H9 (cell line): ENCODE data around the gene CHRNG. TPM values are rescaled to one million over a fixed set of nuclear protein-coding genes. Genes with fewer than 3 reads are reported as not detected.

Experiments
- DNase-seq: peaks from one replicate; pipeline ENCODE4 v3.0.0-alpha.2; 2017
- H2AFZ ChIP-seq: one replicate; pipeline ENCODE4 v1.6.1; 2013; ENCODE audit warnings: mild to moderate bottlenecking, low read length, control low read depth, moderate library complexity
- H2AK5ac ChIP-seq: 2 replicates; pipeline ENCODE4 v1.6.1; 2013; ENCODE audit warnings: low read length, control low read depth, mixed read lengths; ENCODE audit not compliant: insufficient read length
- H2BK120ac ChIP-seq: one replicate; pipeline ENCODE4 v1.6.1; 2013; ENCODE audit warnings: low read depth, mild to moderate bottlenecking, low read length, control low read depth, inconsistent platforms; ENCODE audit not compliant: poor library complexity, severe bottlenecking
- H2BK12ac ChIP-seq: 2 replicates; pipeline ENCODE4 v1.6.1; 2013; ENCODE audit warnings: low read length, control low read depth, mixed read lengths, low read depth; ENCODE audit not compliant: insufficient read length
- H2BK15ac ChIP-seq: 2 replicates; pipeline ENCODE4 v1.6.1; 2013; ENCODE audit warnings: low read depth, low read length, control low read depth
- H2BK20ac ChIP-seq: one replicate; pipeline ENCODE4 v1.6.1; 2013; ENCODE audit warnings: low read depth, mild to moderate bottlenecking, low read length, control low read depth, inconsistent platforms; ENCODE audit not compliant: poor library complexity, severe bottlenecking
- H2BK5ac ChIP-seq: 2 replicates; pipeline ENCODE4 v1.6.1; 2013; ENCODE audit warnings: low read length, control low read depth, mixed read lengths; ENCODE audit not compliant: insufficient read length
- H3K14ac ChIP-seq: 2 replicates; pipeline ENCODE4 v1.6.1; 2013; ENCODE audit warnings: low read length, control low read depth; ENCODE audit not compliant: insufficient read depth
- H3K18ac ChIP-seq: 2 replicates; pipeline ENCODE4 v1.6.1; 2013; ENCODE audit warnings: low read depth, mild to moderate bottlenecking, mixed read lengths, low read length, control low read depth; ENCODE audit not compliant: insufficient read length
- H3K23ac ChIP-seq: 2 replicates; pipeline ENCODE4 v1.6.1; 2013; ENCODE audit warnings: low read length, control low read depth, mixed read lengths, low read depth; ENCODE audit not compliant: insufficient read length
- H3K23me2 ChIP-seq: 2 replicates; pipeline ENCODE4 v1.6.1; 2013; ENCODE audit warnings: low read depth, mild to moderate bottlenecking, mixed read lengths, low read length, control low read depth; ENCODE audit not compliant: insufficient read length, poor library complexity, severe bottlenecking
- H3K27ac ChIP-seq: 2 replicates; pipeline ENCODE4 v1.5.1; 2013; ENCODE audit warnings: low read length, control low read depth, mixed read lengths, low read depth; ENCODE audit not compliant: insufficient read length
- H3K27me3 ChIP-seq: 2 replicates; pipeline ENCODE4 v1.6.1; 2013; ENCODE audit warnings: low read length, control low read depth, inconsistent platforms; ENCODE audit not compliant: insufficient read depth
- H3K4ac ChIP-seq: 2 replicates; pipeline ENCODE4 v1.6.1; 2013; ENCODE audit warnings: low read depth, mild to moderate bottlenecking, control low read depth, inconsistent platforms, low read length, moderate library complexity
- H3K4me1 ChIP-seq: 2 replicates; pipeline ENCODE4 v1.6.1; 2013; ENCODE audit warnings: low read length, control low read depth, inconsistent platforms; ENCODE audit not compliant: insufficient read depth
- H3K4me2 ChIP-seq: 2 replicates; pipeline ENCODE4 v1.6.1; 2013; ENCODE audit warnings: low read length, control low read depth, mixed read lengths; ENCODE audit not compliant: insufficient read length, insufficient read depth
- H3K56ac ChIP-seq: 2 replicates; pipeline ENCODE4 v1.6.1; 2013; ENCODE audit warnings: low read depth, mild to moderate bottlenecking, mixed read lengths, low read length, control low read depth; ENCODE audit not compliant: insufficient read length
- H3K79me1 ChIP-seq: 2 replicates; pipeline ENCODE4 v1.6.1; 2013; ENCODE audit warnings: low read depth, mild to moderate bottlenecking, moderate library complexity, low read length, control low read depth, inconsistent platforms; ENCODE audit not compliant: insufficient read depth, poor library complexity, severe bottlenecking
- H3K79me2 ChIP-seq: 2 replicates; pipeline ENCODE4 v1.6.1; 2013; ENCODE audit warnings: low read length, control low read depth, inconsistent platforms; ENCODE audit not compliant: insufficient read depth
- H3K9ac ChIP-seq: 2 replicates; pipeline ENCODE4 v1.6.1; 2013; ENCODE audit warnings: low read length, control low read depth, mixed read lengths; ENCODE audit not compliant: insufficient read length; ENCODE audit errors: extremely low read depth
- H3K9me3 ChIP-seq: one replicate; pipeline ENCODE4 v1.6.1; 2013; ENCODE audit warnings: low read depth, low read length, inconsistent platforms; ENCODE audit not compliant: control insufficient read depth
- H3T11ph ChIP-seq: one replicate; pipeline ENCODE4 v1.6.1; 2013; ENCODE audit warnings: mild to moderate bottlenecking, low read length, control low read depth, inconsistent platforms
- H4K20me1 ChIP-seq: one replicate; pipeline ENCODE4 v1.6.1; 2013; ENCODE audit not compliant: control insufficient read depth, insufficient read length, insufficient read depth
- H4K5ac ChIP-seq: 2 replicates; pipeline ENCODE4 v1.6.1; 2013; ENCODE audit warnings: low read depth, mild to moderate bottlenecking, mixed read lengths, low read length, control low read depth; ENCODE audit not compliant: insufficient read length
- H4K8ac ChIP-seq: replicated peaks from 2 replicates; pipeline ENCODE4 v1.6.1; 2013; ENCODE audit warnings: low read length, control low read depth, mixed read lengths, low read depth; ENCODE audit not compliant: insufficient read length
- H4K91ac ChIP-seq: 2 replicates; pipeline ENCODE4 v1.6.1; 2013; ENCODE audit warnings: low read depth, mild to moderate bottlenecking, moderate library complexity, mixed read lengths, low read length, control low read depth; ENCODE audit not compliant: insufficient read length
- H3K27ac Mint-ChIP-seq, 3 experiments: 2 replicates in 2 of 3; 3 replicates in 1 of 3; pipeline ENCODE4 v1.8.0; 2020 to 2021; ENCODE audit warnings: mixed read lengths in 3 of 3, mild to moderate bottlenecking in 1 of 3, moderate library complexity in 1 of 3
- H3K27me3 Mint-ChIP-seq: 2 replicates; pipeline ENCODE4 v1.8.0; 2021; ENCODE audit warnings: low read depth, mild to moderate bottlenecking, moderate library complexity, mixed read lengths
- H3K36me3 Mint-ChIP-seq, 3 experiments: 2 replicates in 2 of 3; 3 replicates in 1 of 3; pipeline ENCODE4 v1.8.0; 2020 to 2021; ENCODE audit warnings: low read depth in 3 of 3, mixed read lengths in 3 of 3; ENCODE audit not compliant: insufficient read depth in 1 of 3
- H3K4me1 Mint-ChIP-seq, 2 experiments: 2 replicates each; pipeline ENCODE4 v1.8.0; 2020; ENCODE audit warnings: mixed read lengths in 2 of 2
- H3K4me3 Mint-ChIP-seq, 2 experiments: 2 replicates in 1 of 2; 3 replicates in 1 of 2; pipeline ENCODE4 v1.8.0; 2020 to 2021; ENCODE audit warnings: mild to moderate bottlenecking in 2 of 2, mixed read lengths in 2 of 2, moderate library complexity in 1 of 2
- H3K9me3 Mint-ChIP-seq, 2 experiments: 2 replicates in 1 of 2; 3 replicates in 1 of 2; pipeline ENCODE4 v1.8.0; 2020; ENCODE audit warnings: mild to moderate bottlenecking in 2 of 2, mixed read lengths in 2 of 2, moderate library complexity in 1 of 2
- WGBS: extraction: QIAGEN DNeasy Blood & Tissue Kit; methylation state at CpG from one replicate; pipeline ENCODE4 v1.1.7; 2013; ENCODE audit warnings: missing lambda C conversion rate, low lambda C conversion rate, mixed read lengths; ENCODE audit not compliant: insufficient read length; ENCODE audit errors: extremely low coverage; 5-methylcytosine and 5-hydroxymethylcytosine counted together
- total RNA-seq: library from RNA; stranded (reverse); gene quantifications from 2 replicates; pipeline ENCODE4 v1.2.1, GENCODE V29; 2021
- TF ChIP-seq, protein P1 (sequence below): fragments of 200-600 bp; sonication (generic); conservative IDR thresholded peaks from 3 replicates; pipeline ENCODE4 v1.8.0; 2021; ENCODE audit warnings: antibody characterized with exemption, mild to moderate bottlenecking

CHRNG gene
- total RNA-seq, 1 experiment from 2014 or later, result not detected

- Histone ChIP-seq H3K4me1 (no peaks in the 10 kb centered on the region), H3K27me3 (no peaks in the 10 kb centered on the region), H2BK12ac (no peak overlapping the region), H3K23me2 (no peaks in the 10 kb centered on the region), H3K9ac (no peak overlapping the region), H3K56ac (no peak overlapping the region), H2AFZ (no peak overlapping the region), H3K79me2 (no peaks in the 10 kb centered on the region), H3K4me2 (no peak overlapping the region), H2BK20ac (no peak overlapping the region), H3K27ac (no peak overlapping the region), H3K23ac (no peak overlapping the region), H3K14ac (no peak overlapping the region), H3K9me3 (no peaks in the 10 kb centered on the region), H4K8ac (no peak overlapping the region), H4K5ac (no peak overlapping the region), H3K79me1 (no peaks in the 10 kb centered on the region), H3T11ph (no peak overlapping the region), H2BK15ac (no peak overlapping the region), H4K91ac (no peak overlapping the region), H3K4ac (no peak overlapping the region), H2AK5ac (no peak overlapping the region), H2BK5ac (no peak overlapping the region), H3K18ac (no peak overlapping the region), H2BK120ac (no peak overlapping the region), H4K20me1 (no peaks in the 10 kb centered on the region)
- H3K27ac Mint-ChIP-seq, result no peak overlapping the region
- TF ChIP-seq, protein P1, sequence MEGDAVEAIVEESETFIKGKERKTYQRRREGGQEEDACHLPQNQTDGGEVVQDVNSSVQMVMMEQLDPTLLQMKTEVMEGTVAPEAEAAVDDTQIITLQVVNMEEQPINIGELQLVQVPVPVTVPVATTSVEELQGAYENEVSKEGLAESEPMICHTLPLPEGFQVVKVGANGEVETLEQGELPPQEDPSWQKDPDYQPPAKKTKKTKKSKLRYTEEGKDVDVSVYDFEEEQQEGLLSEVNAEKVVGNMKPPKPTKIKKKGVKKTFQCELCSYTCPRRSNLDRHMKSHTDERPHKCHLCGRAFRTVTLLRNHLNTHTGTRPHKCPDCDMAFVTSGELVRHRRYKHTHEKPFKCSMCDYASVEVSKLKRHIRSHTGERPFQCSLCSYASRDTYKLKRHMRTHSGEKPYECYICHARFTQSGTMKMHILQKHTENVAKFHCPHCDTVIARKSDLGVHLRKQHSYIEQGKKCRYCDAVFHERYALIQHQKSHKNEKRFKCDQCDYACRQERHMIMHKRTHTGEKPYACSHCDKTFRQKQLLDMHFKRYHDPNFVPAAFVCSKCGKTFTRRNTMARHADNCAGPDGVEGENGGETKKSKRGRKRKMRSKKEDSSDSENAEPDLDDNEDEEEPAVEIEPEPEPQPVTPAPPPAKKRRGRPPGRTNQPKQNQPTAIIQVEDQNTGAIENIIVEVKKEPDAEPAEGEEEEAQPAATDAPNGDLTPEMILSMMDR, result no peak
- H3K36me3 Mint-ChIP-seq, result peaks cover 18 to 28% (median 19%) of the 10 kb centered on the region in 3 experiments; a peak in 6 of 7 replicates
- no peaks in the 10 kb centered on the region; a peak in 1 of 5 replicates for H3K9me3 Mint-ChIP-seq
- peaks cover 19 to 21% of the 10 kb centered on the region in 2 experiments for H3K4me1 Mint-ChIP-seq
- no CpG with 5 or more reads among the region's 6 CpGs for whole genome bisulfite sequencing
- H3K27me3 Mint-ChIP-seq, result peaks cover 3% of the 10 kb centered on the region; the same call in 1 of the 2 replicates
- H3K4me3 Mint-ChIP-seq, result no peak overlapping the region
- no peak for DNase-seq
Observed at GRCh38 chr2:232584238-232584637, 44.7 kb downstream of the CHRNG start.
